ENCODE measurements around the gene SH3RF3. TPM values are rescaled to one million over a fixed set of nuclear protein-coding genes. Genes with fewer than 3 reads are reported as not detected.

Gene SH3RF3
- total RNA-seq, 4 donors from 2014 or later, result 5.3 to 10.0 (median 8.0) TPM

DNA sequence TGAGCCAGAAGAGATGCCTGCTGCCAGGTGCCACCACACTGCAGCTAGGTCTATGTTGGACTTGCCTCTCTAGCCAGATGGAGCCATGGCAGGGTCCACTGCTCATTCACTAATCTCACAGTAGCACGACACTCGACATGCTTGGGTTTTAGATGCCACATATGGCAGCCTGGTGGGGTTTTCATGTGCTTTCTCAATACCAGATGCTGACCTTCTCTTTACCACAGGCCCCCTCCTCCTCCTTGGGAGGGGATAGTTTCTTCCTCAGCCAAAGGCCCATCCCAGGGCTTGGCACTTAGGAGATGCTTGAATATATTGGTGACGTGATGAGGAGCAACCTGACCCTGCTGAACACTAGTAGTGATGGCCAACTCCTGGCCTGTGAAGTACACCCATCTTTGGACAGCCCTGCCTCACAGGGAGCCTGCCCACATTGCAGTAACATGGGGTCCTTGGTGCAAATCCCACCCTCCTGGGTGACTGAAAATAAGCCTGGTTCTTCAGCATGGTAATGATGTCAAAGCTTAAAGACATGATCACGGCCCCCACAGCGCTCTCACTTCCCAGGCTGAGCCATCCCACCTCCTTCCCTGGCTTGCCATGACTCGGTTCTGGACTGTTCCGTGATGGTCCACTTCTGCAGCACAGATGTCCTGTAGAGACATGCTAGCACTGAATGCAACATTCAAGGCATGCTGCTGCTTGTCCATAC lies 227.5 kb downstream of the SH3RF3 start:
- TF ChIP-seq, protein P1, sequence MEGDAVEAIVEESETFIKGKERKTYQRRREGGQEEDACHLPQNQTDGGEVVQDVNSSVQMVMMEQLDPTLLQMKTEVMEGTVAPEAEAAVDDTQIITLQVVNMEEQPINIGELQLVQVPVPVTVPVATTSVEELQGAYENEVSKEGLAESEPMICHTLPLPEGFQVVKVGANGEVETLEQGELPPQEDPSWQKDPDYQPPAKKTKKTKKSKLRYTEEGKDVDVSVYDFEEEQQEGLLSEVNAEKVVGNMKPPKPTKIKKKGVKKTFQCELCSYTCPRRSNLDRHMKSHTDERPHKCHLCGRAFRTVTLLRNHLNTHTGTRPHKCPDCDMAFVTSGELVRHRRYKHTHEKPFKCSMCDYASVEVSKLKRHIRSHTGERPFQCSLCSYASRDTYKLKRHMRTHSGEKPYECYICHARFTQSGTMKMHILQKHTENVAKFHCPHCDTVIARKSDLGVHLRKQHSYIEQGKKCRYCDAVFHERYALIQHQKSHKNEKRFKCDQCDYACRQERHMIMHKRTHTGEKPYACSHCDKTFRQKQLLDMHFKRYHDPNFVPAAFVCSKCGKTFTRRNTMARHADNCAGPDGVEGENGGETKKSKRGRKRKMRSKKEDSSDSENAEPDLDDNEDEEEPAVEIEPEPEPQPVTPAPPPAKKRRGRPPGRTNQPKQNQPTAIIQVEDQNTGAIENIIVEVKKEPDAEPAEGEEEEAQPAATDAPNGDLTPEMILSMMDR (IDR thresholded peaks at IDR 0.05; ENCODE audit: low read depth), result no peak

DNA sequence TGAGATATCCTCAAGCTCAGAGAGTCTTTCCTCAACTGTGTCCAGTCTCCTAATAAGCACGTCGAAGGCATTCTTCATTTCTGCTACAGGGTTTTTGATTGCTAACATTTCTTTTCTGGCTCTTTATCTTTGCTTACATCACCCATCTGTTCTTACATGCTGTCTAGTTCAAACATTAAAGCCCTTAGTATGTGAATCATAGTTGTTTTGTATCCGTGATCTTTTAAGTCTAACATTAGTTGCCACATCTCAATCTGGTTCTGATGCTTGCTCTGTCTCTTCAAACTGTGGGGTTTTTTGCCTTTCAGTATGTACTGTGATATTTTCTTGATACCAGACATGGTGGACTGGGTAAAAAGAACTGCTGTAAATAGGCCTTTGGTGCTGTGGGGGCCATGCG lies 235.2 kb downstream of the SH3RF3 start:
- TF ChIP-seq, protein P1 (IDR thresholded peaks at IDR 0.05; ENCODE audit: low read depth), result no peak

DNA sequence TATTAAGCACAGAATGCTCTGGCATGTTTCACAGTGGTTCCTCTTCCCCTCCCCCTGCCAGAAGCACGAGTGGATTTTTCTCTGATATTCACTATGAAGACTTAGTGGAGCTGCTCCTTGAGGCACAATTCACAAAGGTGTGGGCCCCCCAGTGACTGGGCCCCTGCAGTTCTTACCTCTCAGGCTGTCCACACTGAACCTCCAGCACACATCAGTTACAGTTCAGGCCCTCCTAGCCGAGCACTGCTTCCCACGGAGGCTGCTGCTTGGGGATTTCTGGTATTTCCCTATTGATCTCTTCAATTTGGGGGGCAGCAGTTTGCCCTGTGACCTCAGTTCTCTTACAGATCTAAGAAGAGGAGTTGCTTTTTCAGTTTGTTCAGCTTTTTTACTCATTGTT lies 236.1 kb downstream of the SH3RF3 start:
- TF ChIP-seq, protein P1 (IDR thresholded peaks at IDR 0.05; ENCODE audit: low read depth), result no peak

DNA sequence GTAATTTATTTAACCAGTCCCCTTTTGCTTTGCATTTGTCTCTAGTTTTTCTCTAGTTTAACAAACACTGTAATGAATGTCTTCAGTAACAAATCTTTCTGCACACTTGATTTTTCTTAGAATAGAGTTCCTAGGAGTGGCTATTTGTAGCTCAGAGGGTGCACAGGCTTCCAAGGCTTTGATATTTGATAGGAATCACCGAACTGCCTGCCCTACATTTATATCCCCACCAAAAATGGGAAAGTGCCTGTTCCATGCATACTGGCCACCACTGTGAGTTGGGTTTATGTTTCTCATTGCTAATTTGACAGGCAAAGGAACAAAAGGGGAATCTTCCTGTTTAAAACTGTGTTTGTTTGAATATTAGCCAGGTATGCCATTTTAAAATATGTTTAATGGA lies 238.7 kb downstream of the SH3RF3 start:
- TF ChIP-seq, protein P1 (IDR thresholded peaks at IDR 0.05; ENCODE audit: low read depth), result no peak

DNA sequence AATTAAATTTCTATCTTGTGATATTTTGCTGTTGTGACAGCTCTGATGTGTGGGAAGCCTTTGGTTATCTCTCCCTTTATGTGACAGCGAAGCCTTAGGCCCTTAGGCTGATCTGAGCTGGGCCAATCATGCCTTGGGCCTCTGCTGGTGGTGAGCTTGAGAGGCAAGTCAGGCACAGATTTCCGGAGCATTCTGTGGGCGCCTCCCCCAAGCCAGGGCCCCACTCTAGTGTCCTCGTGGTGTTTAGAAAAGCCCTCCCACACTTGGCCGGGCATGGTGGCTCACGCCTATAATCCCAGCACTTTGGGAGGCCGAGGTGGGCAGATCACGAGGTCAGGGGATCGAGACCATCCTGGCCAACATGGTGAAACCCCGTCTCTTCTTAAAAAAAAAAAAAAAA lies 239.8 kb downstream of the SH3RF3 start:
- TF ChIP-seq, protein P1 (IDR thresholded peaks at IDR 0.05; ENCODE audit: low read depth), result no peak

DNA sequence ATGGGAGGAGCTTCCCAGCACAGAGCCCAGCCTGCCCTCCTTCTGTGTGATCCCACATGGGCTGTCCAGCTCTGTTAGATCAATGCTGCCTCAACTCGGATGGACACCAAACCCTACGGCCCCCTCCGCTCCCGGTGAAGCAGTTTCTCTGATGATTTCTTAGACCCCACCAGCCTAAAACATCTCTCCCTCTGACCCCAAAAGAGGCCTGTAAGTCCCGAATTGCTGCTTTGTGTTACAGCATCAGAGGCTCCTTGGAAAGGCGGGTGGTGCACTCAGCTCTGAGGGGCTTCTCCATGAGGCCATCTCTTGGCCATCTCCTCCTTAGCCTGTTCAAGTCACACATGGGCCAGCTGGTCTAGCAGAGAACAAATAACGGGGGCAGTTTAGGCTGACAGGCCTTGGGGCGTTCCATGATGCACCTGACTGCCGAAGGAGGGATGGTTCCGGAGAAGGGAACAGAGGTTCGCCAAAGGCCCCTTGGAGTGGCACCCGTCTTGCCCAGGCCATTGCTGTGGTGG lies 240.7 kb downstream of the SH3RF3 start:
- TF ChIP-seq, protein P1 (IDR thresholded peaks at IDR 0.05; ENCODE audit: low read depth), result no peak

DNA sequence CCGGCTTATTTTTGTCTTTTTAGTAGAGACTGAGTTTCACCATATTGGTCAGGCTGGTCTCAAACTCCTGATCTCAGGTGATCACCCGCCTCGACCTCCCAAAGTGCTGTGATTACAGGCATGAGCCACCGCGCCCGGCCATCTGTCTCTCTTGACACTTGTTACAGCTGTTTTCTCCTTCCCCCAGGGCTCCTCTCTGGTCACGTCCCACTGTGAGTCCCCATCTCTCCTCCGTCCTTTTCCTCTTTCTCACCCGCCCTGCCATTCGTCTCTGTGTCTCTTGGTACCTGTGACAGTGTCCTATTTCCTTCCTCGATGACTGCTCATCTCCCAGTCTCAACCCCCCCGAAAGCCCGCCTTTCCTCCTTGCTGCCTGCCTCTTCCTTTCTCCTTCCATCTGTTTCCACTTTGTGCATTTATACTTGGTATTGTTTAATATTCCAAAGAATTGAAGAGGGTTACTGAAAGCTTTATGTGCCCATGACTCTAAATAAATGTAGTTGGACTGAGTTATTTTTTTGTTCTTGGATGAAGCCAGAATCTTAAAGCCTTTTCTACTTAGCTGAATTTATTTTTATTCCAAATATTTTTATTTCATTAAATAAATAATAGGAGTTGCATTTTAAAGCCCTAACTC lies 241.5 kb downstream of the SH3RF3 start:
- TF ChIP-seq, protein P1 (IDR thresholded peaks at IDR 0.05; ENCODE audit: low read depth), result no peak
